Endothelial cell (in vitro differentiated cells): ENCODE results near the gene SEC23B. TPM values are rescaled to one million over a fixed set of nuclear protein-coding genes. Genes with fewer than 3 reads are reported as not detected.

Experiments used
- DNase-seq: peaks from one replicate; pipeline ENCODE4 v3.0.0; 2021; ENCODE audit warnings: low spot score
- H3K27ac Mint-ChIP-seq: one replicate; pipeline ENCODE4 v1.8.0; 2021; ENCODE audit warnings: mixed read lengths, inconsistent platforms; ENCODE audit not compliant: unreplicated experiment
- H3K27me3 Mint-ChIP-seq: one replicate; pipeline ENCODE4 v1.8.0; 2021; ENCODE audit warnings: mild to moderate bottlenecking, moderate library complexity, mixed read lengths, inconsistent platforms; ENCODE audit not compliant: unreplicated experiment
- H3K36me3 Mint-ChIP-seq: one replicate; pipeline ENCODE4 v1.8.0; 2021; ENCODE audit warnings: mild to moderate bottlenecking, low read depth, mixed read lengths, inconsistent platforms; ENCODE audit not compliant: unreplicated experiment
- H3K4me1 Mint-ChIP-seq: one replicate; pipeline ENCODE4 v1.8.0; 2021; ENCODE audit warnings: mild to moderate bottlenecking, mixed read lengths, inconsistent platforms; ENCODE audit not compliant: unreplicated experiment
- H3K4me3 Mint-ChIP-seq: one replicate; pipeline ENCODE4 v1.8.0; 2021; ENCODE audit warnings: mild to moderate bottlenecking, mixed read lengths, inconsistent platforms; ENCODE audit not compliant: unreplicated experiment
- H3K9me3 Mint-ChIP-seq: one replicate; pipeline ENCODE4 v1.8.0; 2021; ENCODE audit warnings: mixed read lengths, inconsistent platforms; ENCODE audit not compliant: unreplicated experiment
- CTCF ChIP-seq: fragments of 200-600 bp; sonication (generic); IDR thresholded peaks from one replicate; pipeline ENCODE4 v1.5.0; 2021; ENCODE audit warnings: antibody characterized with exemption; ENCODE audit not compliant: unreplicated experiment
- total RNA-seq: library from RNA; stranded (reverse); fragmentation: NEBNext Ultra II Directional; extraction: Animal tissue kit (Norgen Biotek cat#: 25700); gene quantifications from one replicate; pipeline ENCODE4 v1.2.1, GENCODE V29; 2021; ENCODE audit not compliant: unreplicated experiment

Gene SEC23B
- total RNA-seq, 1 donor from 2014 or later: 33.7 TPM

- no peak for DNase-seq
- Mint-ChIP-seq H3K36me3 (no peaks in the 10 kb centered on the region), H3K4me3 (no peak overlapping the region), H3K9me3 (no peaks in the 10 kb centered on the region), H3K4me1 (no peaks in the 10 kb centered on the region), H3K27ac (no peak overlapping the region), H3K27me3 (no peaks in the 10 kb centered on the region)
- no peak for TF ChIP-seq CTCF
Measured at GRCh38 chr20:18580012-18580411, 72.3 kb downstream of the SEC23B start.

- peaks cover 4% of the 10 kb centered on the region for H3K27me3 Mint-ChIP-seq
- no peaks in the 10 kb centered on the region for H3K9me3 Mint-ChIP-seq
- TF ChIP-seq CTCF: no peak
- no peak for DNase-seq
- no peak overlapping the region for H3K4me3 Mint-ChIP-seq
- H3K27ac Mint-ChIP-seq: no peak overlapping the region
- H3K4me1 Mint-ChIP-seq: peaks cover 4% of the 10 kb centered on the region
- no peaks in the 10 kb centered on the region for H3K36me3 Mint-ChIP-seq
Measured at GRCh38 chr20:18585134-18585533, 77.4 kb downstream of the SEC23B start.

- Mint-ChIP-seq H3K4me3 (peak within 1 kb of the TSS; percentile 92), H3K27ac (peak within 1 kb of the TSS; percentile 24), H3K36me3 (no peaks in the 10 kb centered on the region), H3K9me3 (no peaks in the 10 kb centered on the region), H3K4me1 (peaks cover 4% of the 10 kb centered on the region), H3K27me3 (peaks cover 4% of the 10 kb centered on the region)
- DNase-seq: peak; percentile 93
- TF ChIP-seq CTCF: peak; percentile 93
Measured at GRCh38 chr20:18587665-18588573, 80.2 kb downstream of the SEC23B start, which contains the start of gene DTD1. TSS of gene DTD1 (plus strand) at chr20:18588054. CDS start at chr20:18588073, 19 bp downstream.

- TF ChIP-seq CTCF: no peak
- no peak for DNase-seq
Measured at GRCh38 chr20:18588574-18588933, 80.8 kb downstream of the SEC23B start.

More at GRCh38 chr20:18588574-18588933, 80.8 kb downstream of the SEC23B start:
- H3K4me3 Mint-ChIP-seq: peak overlapping the region; percentile 92
- H3K36me3 Mint-ChIP-seq: no peaks in the 10 kb centered on the region
- H3K4me1 Mint-ChIP-seq: peaks cover 4% of the 10 kb centered on the region
- no peaks in the 10 kb centered on the region for H3K9me3 Mint-ChIP-seq
- peaks cover 4% of the 10 kb centered on the region for H3K27me3 Mint-ChIP-seq
- peak overlapping the region; percentile 24 for H3K27ac Mint-ChIP-seq
